CD4-positive, alpha-beta memory T cell (primary cell): ENCODE results near the gene DRD2. TPM values are rescaled to one million over a fixed set of nuclear protein-coding genes. Genes with fewer than 3 reads are reported as not detected.
A peak's percentile ranks its signal among the peaks of the same experiment; 100 is the strongest.

Source experiments
- CTCF ChIA-PET: fragments of 350-600 bp; sonication (Branson Sonifier 250); formaldehyde crosslinking; loops from one replicate; lab custom pipeline; 2021; ENCODE audit warnings: inconsistent platforms; ENCODE audit not compliant: partially characterized antibody; lab: Charles Lee
- POLR2A ChIA-PET: fragments of 350-600 bp; sonication (Branson Sonifier 250); formaldehyde crosslinking; loops from one replicate; lab custom pipeline; 2021; ENCODE audit not compliant: partially characterized antibody; lab: Charles Lee
- DNase-seq, 5 donors: peaks; one replicate each; pipeline versions ENCODE4 v3.0.0 to v3.0.0-alpha.2; 2020 to 2022; ENCODE audit warnings: mixed read lengths in 1 of 5
- H3K27ac ChIP-seq: one replicate; pipeline ENCODE4 v1.7.0; 2013; ENCODE audit warnings: low read depth, low read length
- H3K27me3 ChIP-seq: 2 replicates; pipeline ENCODE4 v1.7.0; 2013; ENCODE audit warnings: mild to moderate bottlenecking, low read length, moderate library complexity; ENCODE audit not compliant: insufficient read depth
- H3K36me3 ChIP-seq: 2 replicates; pipeline ENCODE4 v1.7.0; 2013; ENCODE audit warnings: mild to moderate bottlenecking, low read length, moderate library complexity; ENCODE audit not compliant: insufficient read depth
- H3K4me1 ChIP-seq: 2 replicates; pipeline ENCODE4 v1.7.0; 2013; ENCODE audit warnings: mild to moderate bottlenecking, low read length, moderate library complexity; ENCODE audit not compliant: insufficient read depth
- H3K4me3 ChIP-seq, 2 donors: one replicate each; pipeline ENCODE4 v1.7.0; 2013; ENCODE audit warnings: low read length in 2 of 2, mild to moderate bottlenecking in 1 of 2
- H3K9me3 ChIP-seq, 2 donors: one replicate each; pipeline ENCODE4 v1.7.0; 2013; ENCODE audit warnings: low read length in 2 of 2, control low read depth in 1 of 2; ENCODE audit not compliant: control insufficient read depth in 1 of 2
- H3K27ac Mint-ChIP-seq, 7 donors: one replicate each; pipeline ENCODE4 v1.8.0; 2020 to 2021; ENCODE audit warnings: mixed read lengths in 7 of 7, mild to moderate bottlenecking in 6 of 7, inconsistent platforms in 3 of 7, moderate library complexity in 3 of 7
- H3K27me3 Mint-ChIP-seq, 2 donors: one replicate each; pipeline ENCODE4 v1.8.0; 2020 to 2021; ENCODE audit warnings: mixed read lengths in 2 of 2
- H3K36me3 Mint-ChIP-seq, 2 donors: one replicate each; pipeline ENCODE4 v1.8.0; 2020 to 2021; ENCODE audit warnings: mixed read lengths in 2 of 2, inconsistent platforms in 1 of 2, mild to moderate bottlenecking in 1 of 2
- H3K4me1 Mint-ChIP-seq, 4 donors: one replicate each; pipeline ENCODE4 v1.8.0; 2020 to 2021; ENCODE audit warnings: mixed read lengths in 4 of 4, mild to moderate bottlenecking in 1 of 4
- H3K4me3 Mint-ChIP-seq, 8 donors: one replicate each; pipeline ENCODE4 v1.8.0; 2020 to 2021; ENCODE audit warnings: mixed read lengths in 8 of 8, mild to moderate bottlenecking in 7 of 8, moderate library complexity in 6 of 8, inconsistent platforms in 3 of 8
- H3K9me3 Mint-ChIP-seq, 8 donors: one replicate each; pipeline ENCODE4 v1.8.0; 2020 to 2021; ENCODE audit warnings: mixed read lengths in 8 of 8, mild to moderate bottlenecking in 5 of 8, inconsistent platforms in 3 of 8, moderate library complexity in 1 of 8
- intact Hi-C: fragments of 100-400 bp; cut with micrococcal nuclease; formaldehyde crosslinking; loops from one replicate; pipeline ENCODE4 v1.15.1; 2023
- polyA plus RNA-seq, 2 donors: library from polyadenylated mRNA; unstranded; fragments of 300-500 nt; fragmentation: Illumina TruSeq; gene quantifications; one replicate each; pipeline ENCODE4 v1.2.3, GENCODE V29; 2021
- total RNA-seq, 2 experiments: library from RNA; stranded (reverse); gene quantifications; one replicate each; pipeline ENCODE4 v1.2.3, GENCODE V29; 2021

The DRD2 gene
- total and polyA plus RNA-seq, 4 experiments from 2014 or later = not detected

- Histone ChIP-seq H3K4me1 (no peaks in the 10 kb centered on the region), H3K36me3 (no peaks in the 10 kb centered on the region), H3K9me3 (no peaks in the 10 kb centered on the region), H3K4me3 (no peak overlapping the region), H3K27ac (no peak overlapping the region), H3K27me3 (no peaks in the 10 kb centered on the region)
- Mint-ChIP-seq H3K27me3 (peaks cover 2 to 6% of the 10 kb centered on the region in 2 donors), H3K4me3 (no peak overlapping the region), H3K36me3 (no peaks in the 10 kb centered on the region), H3K27ac (no peak overlapping the region), H3K9me3 (no peaks in the 10 kb centered on the region), H3K4me1 (no peaks in the 10 kb centered on the region)
- no peak for DNase-seq
- CTCF ChIA-PET = no interaction called here
- intact Hi-C loops = no loop called here
- POLR2A ChIA-PET = no interaction called here
These were observed 27.4 kb downstream of the DRD2 start for GRCh38 chr11:113447621-113448315.

GRCh38 chr11:113446938-113447337, 28.3 kb downstream of the DRD2 start:
- Histone ChIP-seq H3K4me3 (no peak overlapping the region), H3K4me1 (no peaks in the 10 kb centered on the region), H3K27me3 (no peaks in the 10 kb centered on the region), H3K36me3 (no peaks in the 10 kb centered on the region), H3K27ac (no peak overlapping the region), H3K9me3 (no peaks in the 10 kb centered on the region)
- Mint-ChIP-seq H3K36me3 (no peaks in the 10 kb centered on the region), H3K27ac (no peak overlapping the region), H3K9me3 (no peaks in the 10 kb centered on the region), H3K27me3 (peaks cover 4 to 6% of the 10 kb centered on the region in 2 donors), H3K4me3 (no peak overlapping the region), H3K4me1 (no peaks in the 10 kb centered on the region)
- CTCF ChIA-PET = no interaction called here
- intact Hi-C loops = no loop called here
- POLR2A ChIA-PET = no interaction called here
- DNase-seq = no peak

GRCh38 chr11:113446112-113446511, 29.1 kb downstream of the DRD2 start:
- Mint-ChIP-seq H3K27me3 (peaks cover 5 to 6% of the 10 kb centered on the region in 2 donors), H3K36me3 (no peaks in the 10 kb centered on the region), H3K4me1 (no peaks in the 10 kb centered on the region), H3K27ac (peak overlapping the region in 1 of 7 donors; percentile 34), H3K4me3 (no peak overlapping the region), H3K9me3 (no peaks in the 10 kb centered on the region)
- H3K9me3 ChIP-seq = no peaks in the 10 kb centered on the region
- CTCF ChIA-PET = no interaction called here
- no peaks in the 10 kb centered on the region for H3K27me3 ChIP-seq
- POLR2A ChIA-PET = no interaction called here
- H3K4me1 ChIP-seq = no peaks in the 10 kb centered on the region
- no peaks in the 10 kb centered on the region for H3K36me3 ChIP-seq
- DNase-seq = no peak
- no peak overlapping the region for H3K4me3 ChIP-seq
- intact Hi-C loops = no loop called here
- H3K27ac ChIP-seq = no peak overlapping the region

GRCh38 chr11:113444502-113445123, 30.6 kb downstream of the DRD2 start:
- ChIA-PET CTCF (no interaction called here), POLR2A (no interaction called here)
- Mint-ChIP-seq H3K4me3 (no peak overlapping the region), H3K27me3 (peaks cover 6 to 9% of the 10 kb centered on the region in 2 donors), H3K9me3 (no peaks in the 10 kb centered on the region), H3K4me1 (no peaks in the 10 kb centered on the region), H3K36me3 (no peaks in the 10 kb centered on the region), H3K27ac (no peak overlapping the region)
- Histone ChIP-seq H3K9me3 (no peaks in the 10 kb centered on the region), H3K4me1 (no peaks in the 10 kb centered on the region), H3K36me3 (no peaks in the 10 kb centered on the region), H3K4me3 (no peak overlapping the region), H3K27ac (no peak overlapping the region), H3K27me3 (no peaks in the 10 kb centered on the region)
- no peak for DNase-seq
- intact Hi-C loops = no loop called here

DNA sequence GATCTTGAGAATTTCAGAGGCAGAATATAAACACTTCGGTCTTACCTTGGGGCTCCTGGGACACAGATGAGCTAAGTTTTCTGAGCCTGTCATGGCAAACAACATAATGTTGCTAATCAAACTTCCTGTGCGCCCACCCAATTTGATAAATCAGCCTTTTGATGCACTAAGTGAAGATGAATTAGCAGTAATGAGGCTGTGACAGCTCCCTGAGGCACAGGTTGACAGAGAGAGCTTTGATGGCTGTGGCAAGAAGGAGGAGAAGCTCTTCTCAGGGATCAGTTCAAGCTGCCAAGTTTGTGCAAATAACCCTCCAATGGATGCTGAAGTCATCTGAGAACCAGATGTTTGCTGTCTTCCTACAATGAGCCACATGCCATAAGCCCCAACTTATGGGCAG, 34.4 kb downstream of the DRD2 start:
- intact Hi-C loops = no loop called here
- Mint-ChIP-seq H3K4me3 (no peak overlapping the region), H3K9me3 (no peaks in the 10 kb centered on the region), H3K36me3 (no peaks in the 10 kb centered on the region), H3K27ac (no peak overlapping the region), H3K4me1 (no peaks in the 10 kb centered on the region), H3K27me3 (peaks cover 6 to 7% of the 10 kb centered on the region in 2 donors)
- POLR2A ChIA-PET = no interaction called here
- no peaks in the 10 kb centered on the region for H3K4me1 ChIP-seq
- no peak overlapping the region for H3K4me3 ChIP-seq
- H3K27me3 ChIP-seq = no peaks in the 10 kb centered on the region
- H3K27ac ChIP-seq = no peak overlapping the region
- H3K36me3 ChIP-seq = no peaks in the 10 kb centered on the region
- H3K9me3 ChIP-seq = no peaks in the 10 kb centered on the region
- CTCF ChIA-PET = interaction anchor here (1.1 kb wide), 1 partner anchor 73 kb away, joined by 3 read pairs; no protein-coding TSS in a partner anchor
- DNase-seq = no peak

DNA sequence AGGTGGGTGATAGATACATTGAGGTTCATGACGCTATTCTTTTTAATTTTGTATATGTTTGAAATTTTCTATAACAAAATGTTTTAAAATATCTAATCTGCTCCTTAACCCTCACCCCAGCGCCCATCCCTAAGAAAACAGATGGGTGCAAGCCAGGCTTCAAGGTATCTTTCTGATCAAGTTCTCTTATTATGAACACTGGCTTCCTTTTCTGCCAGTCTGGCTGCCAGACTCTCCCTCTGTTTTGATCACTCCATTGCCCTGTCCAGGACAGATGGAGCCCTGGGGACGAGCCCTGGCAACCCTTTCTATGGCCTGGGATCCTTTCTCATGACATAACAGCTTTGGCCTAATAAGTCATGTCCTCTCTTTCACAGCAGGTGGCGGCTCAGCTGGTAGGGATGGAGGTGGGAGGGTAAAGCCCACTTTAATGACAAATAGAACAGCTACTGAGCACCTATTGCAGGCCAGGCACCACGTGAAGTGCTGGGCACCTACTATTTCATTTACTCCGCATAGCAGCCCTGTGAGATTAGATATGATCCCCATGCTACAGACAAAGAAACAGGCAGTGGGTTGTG, 38.4 kb downstream of the DRD2 start:
- H3K4me3 ChIP-seq = no peak overlapping the region
- ChIA-PET CTCF (no interaction called here), POLR2A (no interaction called here)
- H3K27me3 ChIP-seq = no peaks in the 10 kb centered on the region
- no peak overlapping the region for H3K27ac ChIP-seq
- H3K4me3 Mint-ChIP-seq = no peak overlapping the region
- DNase-seq = no peak
- intact Hi-C loops = no loop called here
- no peak overlapping the region for H3K27ac Mint-ChIP-seq
- H3K9me3 Mint-ChIP-seq = no peaks in the 10 kb centered on the region
- H3K36me3 Mint-ChIP-seq = no peaks in the 10 kb centered on the region
- H3K4me1 Mint-ChIP-seq = no peaks in the 10 kb centered on the region
- H3K27me3 Mint-ChIP-seq = peaks cover 0 to 14% of the 10 kb centered on the region in 2 donors
- no peaks in the 10 kb centered on the region for H3K9me3 ChIP-seq
- no peaks in the 10 kb centered on the region for H3K36me3 ChIP-seq
- no peaks in the 10 kb centered on the region for H3K4me1 ChIP-seq

GRCh38 chr11:113435190-113435968, 39.8 kb downstream of the DRD2 start:
- H3K27me3 Mint-ChIP-seq = peaks cover 0 to 12% of the 10 kb centered on the region in 2 donors
- POLR2A ChIA-PET = no interaction called here
- Histone ChIP-seq H3K4me3 (no peak overlapping the region), H3K4me1 (no peaks in the 10 kb centered on the region), H3K27ac (no peak overlapping the region), H3K36me3 (no peaks in the 10 kb centered on the region), H3K27me3 (no peaks in the 10 kb centered on the region), H3K9me3 (no peaks in the 10 kb centered on the region)
- no peaks in the 10 kb centered on the region for H3K36me3 Mint-ChIP-seq
- no peaks in the 10 kb centered on the region for H3K9me3 Mint-ChIP-seq
- H3K4me1 Mint-ChIP-seq = no peaks in the 10 kb centered on the region
- no peak overlapping the region for H3K27ac Mint-ChIP-seq
- intact Hi-C loops = no loop called here
- no peak overlapping the region for H3K4me3 Mint-ChIP-seq
- DNase-seq = no peak
- CTCF ChIA-PET = no interaction called here
